ENCODE data around the gene TRIM8. TPM values are rescaled to one million over a fixed set of nuclear protein-coding genes. Genes with fewer than 3 reads are reported as not detected.

TRIM8 gene
- total and polyA plus RNA-seq, 2 of the 4 experiments (the other 2 are of a cell fraction), result 25.5 to 126 TPM

DNA sequence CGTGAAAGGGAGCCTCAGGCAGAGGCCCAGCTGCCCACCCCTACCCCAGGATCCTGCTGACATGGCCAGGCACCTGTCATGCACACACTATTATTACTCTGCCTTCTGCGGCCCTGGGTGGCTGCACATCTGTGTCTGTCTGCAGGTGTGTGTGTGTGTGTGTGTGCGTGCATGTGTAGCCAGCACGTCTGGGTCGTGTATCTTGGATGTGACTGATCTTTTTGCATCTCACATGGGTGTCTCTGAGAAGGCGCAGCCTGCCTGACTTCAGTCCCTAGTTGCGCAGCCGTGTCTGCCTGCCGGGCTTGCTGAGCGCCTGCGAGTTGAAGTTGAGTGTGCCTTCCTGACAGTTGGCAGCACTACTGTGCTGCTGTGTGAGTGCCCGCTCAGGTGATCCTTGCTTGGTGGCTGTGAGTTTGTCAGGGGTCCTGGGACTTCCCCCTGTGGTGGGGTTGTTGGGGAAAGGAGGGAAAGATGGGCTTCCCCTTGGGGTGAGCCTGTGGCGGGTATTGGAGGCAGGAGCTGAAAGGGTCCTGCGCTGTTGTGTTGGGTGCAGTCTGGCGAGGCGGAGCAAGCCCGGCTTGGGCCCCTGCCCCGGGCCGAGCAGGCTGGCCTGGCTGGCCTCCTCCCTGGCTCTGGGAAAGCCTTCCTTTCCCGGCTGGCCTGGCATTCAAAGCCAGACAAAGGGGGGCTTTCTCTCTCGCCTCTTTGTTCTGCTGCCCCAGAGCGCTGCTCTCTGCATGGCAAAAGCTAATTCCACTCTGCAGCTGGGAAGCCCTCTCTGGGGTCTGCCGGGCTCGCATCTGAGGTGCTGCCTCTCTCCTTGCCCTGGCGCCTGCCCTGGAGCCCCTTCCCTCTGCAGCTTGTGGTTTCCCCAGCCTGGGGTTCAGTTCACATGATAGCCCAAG lies 4.9 kb downstream of the TRIM8 start (continued):
- TF ChIP-seq MAFK (IDR thresholded peaks at IDR 0.05; ENCODE audit: low read depth, low read length) (no peak), RCOR1 (IDR thresholded peaks at IDR 0.05; ENCODE audit: insufficient replicate concordance, low read length) (no peak)
